Ovary (tissue), 3 donors: ENCODE results near the gene CEP20.

Experiments
- CTCF ChIP-seq, 3 donors: fragments of 450-650 bp in 2 of 3; fragments of 200-600 bp in 1 of 3; IDR thresholded peaks; one replicate each; pipeline versions ENCODE4 v1.5.1 to v1.8.0; 2016 to 2022; ENCODE audit warnings: antibody characterized with exemption in 3 of 3, mild to moderate bottlenecking in 1 of 3
- POLR2A ChIP-seq: fragments of 450-650 bp; IDR thresholded peaks from one replicate; pipeline ENCODE4 v1.6.1; 2017; ENCODE audit warnings: antibody characterized with exemption, mild to moderate bottlenecking, moderate library complexity
- donor health status: DM: no; HTN: no; CAD: no.

- TF ChIP-seq CTCF (IDR thresholded peaks at IDR 0.05) (no peak), POLR2A (no peak)
Observed at GRCh38 chr16:15861996-15862395, 26.4 kb downstream of the CEP20 start.
